ENCODE data around the gene RNF220. TPM values are rescaled to one million over a fixed set of nuclear protein-coding genes. Genes with fewer than 3 reads are reported as not detected.

The RNF220 gene
- total RNA-seq, 1 donor from 2014 or later, result 47.1 TPM

DNA sequence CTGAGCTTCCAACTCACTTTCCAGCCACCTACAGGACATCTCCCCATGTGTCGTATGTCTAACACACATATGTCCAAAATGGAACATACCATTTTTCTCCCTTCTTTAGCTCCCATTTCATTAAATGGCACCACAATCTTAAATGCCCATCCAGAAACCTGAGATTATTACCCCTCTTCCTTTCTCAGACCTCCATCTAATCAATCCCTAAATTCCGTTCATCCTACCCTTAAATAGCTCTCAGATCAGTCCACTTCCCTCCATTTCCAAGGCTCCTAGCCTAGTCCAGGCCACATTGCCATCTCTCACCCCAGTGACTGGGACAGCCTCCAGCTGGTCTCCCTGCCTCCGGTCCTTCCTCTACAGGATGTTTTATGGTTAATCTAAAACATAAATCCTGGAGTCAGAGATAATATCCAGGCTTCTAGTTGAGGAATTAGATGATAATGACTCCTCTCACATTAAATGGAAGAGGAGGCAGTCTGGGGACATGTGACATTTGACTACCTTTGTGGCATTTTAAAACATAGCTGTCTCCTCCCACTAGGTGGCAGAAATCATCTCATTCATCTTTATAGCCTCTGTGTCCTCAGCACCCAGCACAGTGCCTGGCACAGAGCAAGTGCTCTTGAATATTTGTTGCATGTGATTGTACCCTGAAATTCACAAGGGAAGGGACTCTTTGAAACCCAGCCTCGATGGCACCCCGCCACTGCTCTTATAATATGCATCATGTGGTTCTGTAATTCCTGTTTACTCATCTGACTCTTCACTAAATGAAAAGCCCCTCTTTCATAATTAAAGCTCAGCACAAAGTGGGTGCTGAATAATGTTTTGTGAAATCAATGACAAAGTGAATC lies 166.9 kb downstream of the RNF220 start:
- DNase-seq (ENCODE audit: low read depth), result no peak
- H3K4me1 Mint-ChIP-seq (ENCODE audit: low read depth, unreplicated experiment), result peaks cover 4% of the 10 kb centered on the region
- H3K4me3 Mint-ChIP-seq (ENCODE audit: unreplicated experiment), result no peak overlapping the region
- peak; percentile 36 for TF ChIP-seq CTCF (IDR thresholded peaks at IDR 0.05; ENCODE audit: insufficient read depth, low read depth, low read length)
- TF ChIP-seq EZH2 (IDR thresholded peaks at IDR 0.05; ENCODE audit: insufficient read depth, low read length), result no peak
- Histone ChIP-seq H3K9ac (ENCODE audit: low read length) (no peak overlapping the region), H3K4me3 (ENCODE audit: insufficient read depth, low read depth, low read length) (no peak overlapping the region), H3K4me2 (ENCODE audit: low read length) (no peak overlapping the region), H3K4me1 (ENCODE audit: insufficient read depth, low read length) (no peaks in the 10 kb centered on the region), H3K27ac (ENCODE audit: low read depth, low read length) (no peak overlapping the region), H3K79me2 (ENCODE audit: insufficient read depth, low read length) (no peaks in the 10 kb centered on the region), H3K36me3 (ENCODE audit: insufficient read depth, low read length) (no peaks in the 10 kb centered on the region), H4K20me1 (ENCODE audit: insufficient read depth, low read length) (no peaks in the 10 kb centered on the region), H3K9me3 (ENCODE audit: insufficient read depth, low read depth, low read length) (no peaks in the 10 kb centered on the region), H2AFZ (ENCODE audit: low read depth, low read length) (no peak overlapping the region), H3K27me3 (ENCODE audit: insufficient read depth, low read length) (peaks cover 35% of the 10 kb centered on the region)
- H3K27ac Mint-ChIP-seq (ENCODE audit: unreplicated experiment), result no peak overlapping the region
- peaks cover 21% of the 10 kb centered on the region for H3K27me3 Mint-ChIP-seq (ENCODE audit: low read depth, unreplicated experiment)
- peaks cover 9% of the 10 kb centered on the region for H3K36me3 Mint-ChIP-seq (ENCODE audit: low read depth, unreplicated experiment)
- no peak for FAIRE-seq
- H3K9me3 Mint-ChIP-seq (ENCODE audit: unreplicated experiment), result peaks cover 4% of the 10 kb centered on the region

- peaks cover 2% of the 10 kb centered on the region for H3K9me3 Mint-ChIP-seq (ENCODE audit: unreplicated experiment)
- Histone ChIP-seq H3K4me1 (ENCODE audit: insufficient read depth, low read length) (no peaks in the 10 kb centered on the region), H3K4me2 (ENCODE audit: low read length) (no peak overlapping the region), H3K27me3 (ENCODE audit: insufficient read depth, low read length) (peaks cover 35% of the 10 kb centered on the region), H3K36me3 (ENCODE audit: insufficient read depth, low read length) (no peaks in the 10 kb centered on the region), H2AFZ (ENCODE audit: low read depth, low read length) (no peak overlapping the region), H3K4me3 (ENCODE audit: insufficient read depth, low read depth, low read length) (no peak overlapping the region), H4K20me1 (ENCODE audit: insufficient read depth, low read length) (no peaks in the 10 kb centered on the region), H3K79me2 (ENCODE audit: insufficient read depth, low read length) (no peaks in the 10 kb centered on the region), H3K9me3 (ENCODE audit: insufficient read depth, low read depth, low read length) (no peaks in the 10 kb centered on the region), H3K27ac (ENCODE audit: low read depth, low read length) (no peak overlapping the region), H3K9ac (ENCODE audit: low read length) (no peak overlapping the region)
- TF ChIP-seq CTCF (IDR thresholded peaks at IDR 0.05; ENCODE audit: insufficient read depth, low read depth, low read length), result no peak
- no peak for TF ChIP-seq EZH2 (IDR thresholded peaks at IDR 0.05; ENCODE audit: insufficient read depth, low read length)
- no peak overlapping the region for H3K27ac Mint-ChIP-seq (ENCODE audit: unreplicated experiment)
- no peak overlapping the region for H3K4me3 Mint-ChIP-seq (ENCODE audit: unreplicated experiment)
- H3K4me1 Mint-ChIP-seq (ENCODE audit: low read depth, unreplicated experiment), result peaks cover 4% of the 10 kb centered on the region
- FAIRE-seq (no peak), DNase-seq (ENCODE audit: low read depth) (no peak)
- H3K36me3 Mint-ChIP-seq (ENCODE audit: low read depth, unreplicated experiment), result peaks cover 6% of the 10 kb centered on the region
- peaks cover 18% of the 10 kb centered on the region for H3K27me3 Mint-ChIP-seq (ENCODE audit: low read depth, unreplicated experiment)
Measured at GRCh38 chr1:44572572-44572879, 167.5 kb downstream of the RNF220 start.

DNA sequence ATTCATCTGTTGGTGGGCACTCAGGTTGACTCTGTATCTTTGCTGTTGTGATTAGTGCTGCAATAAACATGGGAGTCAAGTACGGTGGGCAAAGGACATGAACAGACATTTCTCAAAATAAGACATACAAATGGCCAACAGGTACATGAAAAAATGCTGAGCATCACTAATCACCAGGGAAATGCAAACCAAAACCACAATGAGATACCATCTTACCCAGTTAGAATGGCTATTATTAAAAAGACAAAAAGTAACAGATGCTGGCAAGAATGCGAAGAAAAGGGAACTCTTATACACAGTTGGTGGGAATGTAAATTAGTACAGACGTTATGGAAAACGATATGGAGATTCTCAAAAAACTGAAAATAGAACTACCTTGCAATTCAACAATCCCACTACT lies 170.3 kb downstream of the RNF220 start:
- Mint-ChIP-seq H3K4me3 (ENCODE audit: unreplicated experiment) (no peak overlapping the region), H3K4me1 (ENCODE audit: low read depth, unreplicated experiment) (no peaks in the 10 kb centered on the region), H3K36me3 (ENCODE audit: low read depth, unreplicated experiment) (peaks cover 2% of the 10 kb centered on the region), H3K9me3 (ENCODE audit: unreplicated experiment) (no peaks in the 10 kb centered on the region), H3K27me3 (ENCODE audit: low read depth, unreplicated experiment) (no peaks in the 10 kb centered on the region), H3K27ac (ENCODE audit: unreplicated experiment) (no peak overlapping the region)
- DNase-seq (ENCODE audit: low read depth) (no peak), FAIRE-seq (no peak)
- Histone ChIP-seq H3K4me3 (ENCODE audit: insufficient read depth, low read depth, low read length) (no peak overlapping the region), H3K4me1 (ENCODE audit: insufficient read depth, low read length) (no peaks in the 10 kb centered on the region), H2AFZ (ENCODE audit: low read depth, low read length) (no peak overlapping the region), H3K9me3 (ENCODE audit: insufficient read depth, low read depth, low read length) (no peaks in the 10 kb centered on the region), H3K4me2 (ENCODE audit: low read length) (no peak overlapping the region), H3K36me3 (ENCODE audit: insufficient read depth, low read length) (no peaks in the 10 kb centered on the region), H4K20me1 (ENCODE audit: insufficient read depth, low read length) (no peaks in the 10 kb centered on the region), H3K79me2 (ENCODE audit: insufficient read depth, low read length) (no peaks in the 10 kb centered on the region), H3K27ac (ENCODE audit: low read depth, low read length) (no peak overlapping the region), H3K27me3 (ENCODE audit: insufficient read depth, low read length) (peaks cover 22% of the 10 kb centered on the region), H3K9ac (ENCODE audit: low read length) (no peak overlapping the region)
- no peak for TF ChIP-seq EZH2 (IDR thresholded peaks at IDR 0.05; ENCODE audit: insufficient read depth, low read length)
- no peak for TF ChIP-seq CTCF (IDR thresholded peaks at IDR 0.05; ENCODE audit: insufficient read depth, low read depth, low read length)

Measured in astrocyte (in vitro differentiated cells and primary cell).